ENCODE measurements around the gene PERM1. TPM values are rescaled to one million over a fixed set of nuclear protein-coding genes. Genes with fewer than 3 reads are reported as not detected.
"Not testable (repeated sequence)": the region's sequence is repeated elsewhere in the genome, so short reads cannot be mapped to it uniquely, and the experiment has no call there.

PERM1 gene
- total RNA-seq, 2 experiments from 2014 or later, result not detected

GRCh38 chr1:995665-996633, 14.1 kb upstream of the PERM1 start:
- ChIA-PET POLR2A (no interaction called here), CTCF (ENCODE audit: unreplicated experiment) (no interaction called here)

GRCh38 chr1:994546-994945, 12.7 kb upstream of the PERM1 start:
- H3K4me2 ChIP-seq (ENCODE audit: low read length); POLR2A ChIA-PET; DNase-seq (ENCODE audit: low spot score); CTCF ChIA-PET (ENCODE audit: unreplicated experiment); H3K9me3 ChIP-seq (ENCODE audit: low read length); H2AFZ ChIP-seq (ENCODE audit: low read length); H3K27ac ChIP-seq (ENCODE audit: low read depth, low read length, poor library complexity, severe bottlenecking); H3K79me2 ChIP-seq (ENCODE audit: insufficient read depth, low read depth, low read length); H3K36me3 ChIP-seq (ENCODE audit: insufficient read depth, low read length); H3K9me2 ChIP-seq (ENCODE audit: insufficient read depth, low read length); BruUV-seq (replicated peaks); H3K4me3 ChIP-seq (ENCODE audit: low read depth, low read length, poor library complexity, severe bottlenecking); H4K20me1 ChIP-seq (ENCODE audit: insufficient read depth, low read length); H3K4me1 ChIP-seq (ENCODE audit: insufficient read depth, low read length, poor library complexity, severe bottlenecking); intact Hi-C loops (cut with micrococcal nuclease; ENCODE audit: unreplicated experiment): not testable (repeated sequence)

More at GRCh38 chr1:995665-996633, 14.1 kb upstream of the PERM1 start:
- BruUV-seq (replicated peaks), result no TSS peak
- H3K36me3 ChIP-seq (ENCODE audit: insufficient read depth, low read length), result no peaks in the 10 kb centered on the region
- H3K4me1 ChIP-seq (ENCODE audit: insufficient read depth, low read length, poor library complexity, severe bottlenecking), result no peaks in the 10 kb centered on the region
- intact Hi-C loops (cut with micrococcal nuclease; ENCODE audit: unreplicated experiment), result no loop called here
- H3K27ac ChIP-seq (ENCODE audit: low read depth, low read length, poor library complexity, severe bottlenecking), result no peak overlapping the region
- H2AFZ ChIP-seq (ENCODE audit: low read length), result no peak overlapping the region
- H3K79me2 ChIP-seq (ENCODE audit: insufficient read depth, low read depth, low read length), result no peaks in the 10 kb centered on the region
- H4K20me1 ChIP-seq (ENCODE audit: insufficient read depth, low read length), result no peaks in the 10 kb centered on the region
- no peak overlapping the region for H3K4me2 ChIP-seq (ENCODE audit: low read length)
- H3K4me3 ChIP-seq (ENCODE audit: low read depth, low read length, poor library complexity, severe bottlenecking), result no peak overlapping the region
- no peak for DNase-seq (ENCODE audit: low spot score)
- TF ChIP-seq EZH2phosphoT487 (IDR thresholded peaks at IDR 0.05; ENCODE audit: borderline replicate concordance, low read depth, low read length), result no peak
- no peak for TF ChIP-seq CTCF (conservative IDR thresholded peaks at IDR 0.05; ENCODE audit: low read length)
- H3K9me2 ChIP-seq (ENCODE audit: insufficient read depth, low read length), result no peaks in the 10 kb centered on the region
- no peaks in the 10 kb centered on the region for H3K9me3 ChIP-seq (ENCODE audit: low read length)

- no TSS peak for BruUV-seq (replicated peaks)
- no peak overlapping the region for H3K27ac ChIP-seq (ENCODE audit: low read depth, low read length, poor library complexity, severe bottlenecking)
- H3K4me1 ChIP-seq (ENCODE audit: insufficient read depth, low read length, poor library complexity, severe bottlenecking), result no peaks in the 10 kb centered on the region
- no peaks in the 10 kb centered on the region for H3K36me3 ChIP-seq (ENCODE audit: insufficient read depth, low read length)
- intact Hi-C loops (cut with micrococcal nuclease; ENCODE audit: unreplicated experiment), result no loop called here
- DNase-seq (ENCODE audit: low spot score), result no peak
- H2AFZ ChIP-seq (ENCODE audit: low read length), result no peak overlapping the region
- no peaks in the 10 kb centered on the region for H4K20me1 ChIP-seq (ENCODE audit: insufficient read depth, low read length)
- ChIA-PET POLR2A (no interaction called here), CTCF (ENCODE audit: unreplicated experiment) (no interaction called here)
- no peaks in the 10 kb centered on the region for H3K79me2 ChIP-seq (ENCODE audit: insufficient read depth, low read depth, low read length)
- no peaks in the 10 kb centered on the region for H3K9me3 ChIP-seq (ENCODE audit: low read length)
- no peak for TF ChIP-seq CTCF (conservative IDR thresholded peaks at IDR 0.05; ENCODE audit: low read length)
- no peak for TF ChIP-seq EZH2phosphoT487 (IDR thresholded peaks at IDR 0.05; ENCODE audit: borderline replicate concordance, low read depth, low read length)
- no peak overlapping the region for H3K4me2 ChIP-seq (ENCODE audit: low read length)
- H3K9me2 ChIP-seq (ENCODE audit: insufficient read depth, low read length), result no peaks in the 10 kb centered on the region
- H3K4me3 ChIP-seq (ENCODE audit: low read depth, low read length, poor library complexity, severe bottlenecking), result no peak overlapping the region
These were observed 11.6 kb upstream of the PERM1 start for GRCh38 chr1:993379-993995.
